OCI-LY3 (cell line): Measurements from ENCODE around the gene ZNF443.
"Not testable (repeated sequence)": the region's sequence is repeated elsewhere in the genome, so short reads cannot be mapped to it uniquely, and the experiment has no call there.

Source experiments
- H2AFZ ChIP-seq: fragments of 200-600, 300-600 bp; shearing (Covaris generic); 2 replicates; pipeline ENCODE4 v1.6.0; 2014; ENCODE audit warnings: antibody characterized with exemption, low read depth, low read length
- H3K27ac ChIP-seq: fragments of 200-600, 300-600 bp; sonication (generic); 2 replicates; pipeline ENCODE4 v1.5.1; 2014; ENCODE audit warnings: mild to moderate bottlenecking, low read length, moderate library complexity, mixed read lengths
- H3K27me3 ChIP-seq: fragments of 200-600, 300-600 bp; sonication (generic); 2 replicates; pipeline ENCODE4 v1.6.1; 2014; ENCODE audit warnings: low read depth, low read length, mixed read lengths
- H3K36me3 ChIP-seq: fragments of 200-600, 300-600 bp; sonication (generic); replicated peaks from 2 replicates; pipeline ENCODE3; 2014; ENCODE audit warnings: low read depth, low read length, mixed read lengths
- H3K4me1 ChIP-seq: fragments of 300-600, 200-600 bp; sonication (generic); 2 replicates; pipeline ENCODE4 v1.6.1; 2014; ENCODE audit warnings: low read length, mixed read lengths
- H3K4me2 ChIP-seq: fragments of 200-600, 300-600 bp; sonication (generic); 2 replicates; pipeline ENCODE4 v1.6.1; 2014; ENCODE audit warnings: low read length, mixed read lengths
- H3K4me3 ChIP-seq: fragments of 300-600, 200-600 bp; sonication (generic); 2 replicates; pipeline ENCODE4 v1.5.1; 2014; ENCODE audit warnings: antibody characterized with exemption, mild to moderate bottlenecking, low read length, moderate library complexity
- H3K79me2 ChIP-seq: fragments of 300-600, 200-600 bp; shearing (Covaris generic); 2 replicates; pipeline ENCODE4 v1.6.1; 2014; ENCODE audit warnings: mild to moderate bottlenecking, low read length, mixed read lengths
- H3K9ac ChIP-seq: fragments of 300-600, 200-600 bp; shearing (Covaris generic); 2 replicates; pipeline ENCODE4 v1.6.0; 2014; ENCODE audit warnings: mild to moderate bottlenecking, low read length, moderate library complexity
- H3K9me3 ChIP-seq: fragments of 200-600, 300-600 bp; shearing (Covaris generic); 2 replicates; pipeline ENCODE4 v1.6.1; 2014; ENCODE audit warnings: low read length, mixed read lengths; ENCODE audit not compliant: insufficient read depth
- H4K20me1 ChIP-seq: fragments of 200-600, 300-600 bp; sonication (generic); 2 replicates; pipeline ENCODE4 v1.6.1; 2016; ENCODE audit warnings: low read length, mixed read lengths; ENCODE audit not compliant: insufficient read depth
- EZH2phosphoT487 ChIP-seq: fragments of 200-600 bp; shearing (Covaris generic); IDR thresholded peaks from 2 replicates; pipeline ENCODE4 v1.6.1; 2018; ENCODE audit warnings: antibody characterized with exemption, mixed run types, low read depth
- TF ChIP-seq, protein P1 (sequence below): fragments of 200-600, 300-600 bp; sonication (generic); IDR thresholded peaks from 2 replicates; pipeline ENCODE4 v1.5.1; 2014; ENCODE audit warnings: antibody characterized with exemption, low read length, low read depth

The ZNF443 gene

GRCh38 chr19:12425888-12426274, 14.9 kb downstream of the ZNF443 start:
- no peak overlapping the region for H2AFZ ChIP-seq
- no peaks in the 10 kb centered on the region for H4K20me1 ChIP-seq
- H3K4me2 ChIP-seq = no peak overlapping the region
- H3K36me3 ChIP-seq = peaks cover 24% of the 10 kb centered on the region
- H3K79me2 ChIP-seq = no peaks in the 10 kb centered on the region
- H3K27ac ChIP-seq = no peak overlapping the region
- no peak overlapping the region for H3K9ac ChIP-seq
- H3K27me3 ChIP-seq = no peaks in the 10 kb centered on the region
- H3K4me3 ChIP-seq = no peak overlapping the region
- peaks cover 3% of the 10 kb centered on the region; the same call in 1 of the 2 replicates for H3K9me3 ChIP-seq
- TF ChIP-seq, protein P1, sequence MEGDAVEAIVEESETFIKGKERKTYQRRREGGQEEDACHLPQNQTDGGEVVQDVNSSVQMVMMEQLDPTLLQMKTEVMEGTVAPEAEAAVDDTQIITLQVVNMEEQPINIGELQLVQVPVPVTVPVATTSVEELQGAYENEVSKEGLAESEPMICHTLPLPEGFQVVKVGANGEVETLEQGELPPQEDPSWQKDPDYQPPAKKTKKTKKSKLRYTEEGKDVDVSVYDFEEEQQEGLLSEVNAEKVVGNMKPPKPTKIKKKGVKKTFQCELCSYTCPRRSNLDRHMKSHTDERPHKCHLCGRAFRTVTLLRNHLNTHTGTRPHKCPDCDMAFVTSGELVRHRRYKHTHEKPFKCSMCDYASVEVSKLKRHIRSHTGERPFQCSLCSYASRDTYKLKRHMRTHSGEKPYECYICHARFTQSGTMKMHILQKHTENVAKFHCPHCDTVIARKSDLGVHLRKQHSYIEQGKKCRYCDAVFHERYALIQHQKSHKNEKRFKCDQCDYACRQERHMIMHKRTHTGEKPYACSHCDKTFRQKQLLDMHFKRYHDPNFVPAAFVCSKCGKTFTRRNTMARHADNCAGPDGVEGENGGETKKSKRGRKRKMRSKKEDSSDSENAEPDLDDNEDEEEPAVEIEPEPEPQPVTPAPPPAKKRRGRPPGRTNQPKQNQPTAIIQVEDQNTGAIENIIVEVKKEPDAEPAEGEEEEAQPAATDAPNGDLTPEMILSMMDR = no peak
- no peak for TF ChIP-seq EZH2phosphoT487
- H3K4me1 ChIP-seq = no peaks in the 10 kb centered on the region

DNA sequence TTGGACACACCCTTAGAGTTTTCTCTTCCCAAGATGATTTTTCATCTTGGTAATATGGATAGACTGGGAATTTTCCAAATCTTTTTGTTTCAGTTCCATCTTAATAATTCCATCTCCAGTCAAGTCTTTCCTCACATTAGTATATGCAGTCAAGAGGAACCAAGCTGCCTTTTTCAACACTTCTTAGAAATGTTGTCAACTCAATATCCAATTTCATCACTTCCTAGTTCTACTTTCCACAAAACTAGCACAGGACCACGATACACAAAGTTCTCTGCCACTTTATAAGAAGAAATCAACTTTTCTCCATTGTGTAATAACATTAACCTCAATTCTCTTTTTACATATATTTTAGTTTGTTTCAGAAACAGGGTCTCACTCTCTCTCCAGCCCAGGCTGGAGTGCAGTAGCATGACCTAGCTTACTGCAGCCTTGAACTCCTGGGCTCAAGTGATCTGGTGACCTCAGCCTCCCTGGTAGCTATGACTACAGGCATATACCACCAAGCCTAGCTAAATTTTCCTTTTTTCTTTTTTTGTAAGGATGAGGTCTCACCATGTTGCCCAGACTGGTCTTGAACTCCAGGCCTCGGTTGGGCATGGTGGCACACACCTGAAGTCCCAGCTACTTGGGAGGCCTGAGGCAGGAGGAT, 15.5 kb downstream of the ZNF443 start:
- Histone ChIP-seq H3K9me3 (no peaks in the 10 kb centered on the region), H3K9ac (no peak overlapping the region), H3K27me3 (no peaks in the 10 kb centered on the region), H3K36me3 (peaks cover 24% of the 10 kb centered on the region), H3K4me3 (no peak overlapping the region), H2AFZ (no peak overlapping the region), H3K4me2 (no peak overlapping the region), H3K4me1 (no peaks in the 10 kb centered on the region), H3K27ac (no peak overlapping the region), H4K20me1 (no peaks in the 10 kb centered on the region), H3K79me2 (no peaks in the 10 kb centered on the region)
- TF ChIP-seq, protein P1 = no peak

DNA sequence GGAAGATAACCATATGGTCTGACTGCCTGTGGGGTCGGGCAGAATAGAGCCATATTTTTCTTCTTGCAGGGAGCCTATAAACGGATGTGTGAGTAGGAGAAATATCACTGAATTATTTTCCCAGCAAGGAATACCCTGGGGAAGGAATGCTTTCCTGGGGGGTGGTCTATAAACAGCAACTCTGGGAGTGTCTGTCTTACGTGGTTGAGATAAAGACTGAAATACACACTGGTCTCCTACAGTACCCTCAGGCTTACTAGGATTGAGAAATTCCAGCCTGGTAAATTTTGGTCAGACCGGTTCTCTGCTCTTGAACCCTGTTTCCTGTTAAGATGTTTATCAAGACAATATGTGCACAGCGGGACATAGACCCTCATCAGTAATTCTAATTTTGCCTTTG, 23.5 kb downstream of the ZNF443 start:
- not testable (repeated sequence) for H2AFZ ChIP-seq, H3K9ac ChIP-seq, H3K4me3 ChIP-seq, H3K79me2 ChIP-seq, H3K27me3 ChIP-seq, H3K4me2 ChIP-seq, H3K27ac ChIP-seq, H3K9me3 ChIP-seq, H3K4me1 ChIP-seq, H4K20me1 ChIP-seq
- H3K36me3 ChIP-seq = peaks cover 22% of the 10 kb centered on the region

- no peak for TF ChIP-seq EZH2phosphoT487
- TF ChIP-seq, protein P1 = no peak
- Histone ChIP-seq H4K20me1 (no peaks in the 10 kb centered on the region), H3K27ac (no peak overlapping the region), H3K4me2 (no peak overlapping the region), H3K4me3 (no peak overlapping the region), H3K36me3 (peaks cover 13% of the 10 kb centered on the region), H3K9me3 (no peaks in the 10 kb centered on the region), H2AFZ (no peak overlapping the region), H3K27me3 (no peaks in the 10 kb centered on the region), H3K4me1 (no peaks in the 10 kb centered on the region), H3K9ac (no peak overlapping the region), H3K79me2 (no peaks in the 10 kb centered on the region)
Measured at GRCh38 chr19:12411893-12412292, 28.9 kb downstream of the ZNF443 start.
